SW 1271 (cell line): ENCODE data around the gene IFT122.

ENCODE experiments used
- DNase-seq, 2 experiments: peaks; one replicate each; lab custom pipeline; 2025; lab: John Stamatoyannopoulos, UW

Gene IFT122

DNA sequence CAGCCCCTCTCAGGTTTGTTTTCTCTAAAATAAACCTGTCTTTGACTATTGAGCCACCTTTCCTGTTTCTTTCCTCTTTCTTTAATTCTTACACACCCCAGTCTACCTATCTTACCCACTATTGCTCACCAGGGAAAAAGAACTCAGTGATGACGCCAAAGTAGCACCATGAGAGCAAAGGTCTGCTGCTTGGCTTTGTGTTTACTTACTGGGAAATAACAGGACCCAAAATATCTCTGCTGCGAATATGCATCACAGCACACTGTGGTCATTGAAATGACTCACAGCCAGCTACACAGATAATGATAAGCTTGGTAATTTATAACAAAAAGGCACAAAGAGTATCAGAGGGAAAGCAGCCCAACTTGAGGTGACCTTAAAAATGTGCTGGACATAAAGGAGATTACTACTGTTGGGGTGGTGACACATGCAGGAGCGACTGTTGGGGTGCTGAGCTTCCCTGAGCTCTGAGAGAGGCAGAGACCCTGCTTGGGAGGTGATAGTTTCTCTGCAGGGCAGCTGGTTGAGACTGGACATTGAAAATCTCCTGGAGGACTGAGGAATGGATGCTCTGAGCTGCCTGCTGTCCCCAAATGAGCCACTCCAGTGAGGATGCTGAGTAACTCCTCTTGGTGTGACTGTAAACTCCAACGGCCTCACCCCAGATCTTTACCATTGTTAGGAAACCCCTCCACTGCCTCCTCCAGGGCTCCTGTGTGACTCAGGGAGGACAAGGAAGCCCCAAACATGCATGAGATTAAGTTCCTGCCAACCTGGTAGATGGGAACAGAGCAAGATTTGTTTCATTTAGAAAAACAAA, 26.1 kb upstream of the IFT122 start:
- DNase-seq: no peak

DNA sequence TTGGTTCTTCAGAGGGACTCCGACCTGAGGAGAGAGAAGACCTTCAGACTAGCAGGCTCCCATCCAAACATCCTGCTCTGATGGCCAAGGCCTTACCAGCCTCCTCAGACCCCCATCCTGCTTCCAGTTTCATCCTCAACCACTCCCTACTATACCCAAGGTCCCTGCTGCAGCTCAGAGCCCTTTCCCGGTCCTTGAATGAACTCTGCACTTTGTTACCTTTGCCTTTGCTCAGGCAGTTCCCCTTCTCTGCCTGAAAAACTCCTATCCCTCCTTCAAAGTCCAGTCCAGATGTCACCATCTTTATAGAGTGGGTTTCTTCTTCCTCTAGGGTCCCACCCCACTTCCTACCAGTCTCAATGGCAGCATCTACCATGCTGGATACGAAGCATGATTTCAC, 24.6 kb upstream of the IFT122 start:
- DNase-seq: no peak

DNA sequence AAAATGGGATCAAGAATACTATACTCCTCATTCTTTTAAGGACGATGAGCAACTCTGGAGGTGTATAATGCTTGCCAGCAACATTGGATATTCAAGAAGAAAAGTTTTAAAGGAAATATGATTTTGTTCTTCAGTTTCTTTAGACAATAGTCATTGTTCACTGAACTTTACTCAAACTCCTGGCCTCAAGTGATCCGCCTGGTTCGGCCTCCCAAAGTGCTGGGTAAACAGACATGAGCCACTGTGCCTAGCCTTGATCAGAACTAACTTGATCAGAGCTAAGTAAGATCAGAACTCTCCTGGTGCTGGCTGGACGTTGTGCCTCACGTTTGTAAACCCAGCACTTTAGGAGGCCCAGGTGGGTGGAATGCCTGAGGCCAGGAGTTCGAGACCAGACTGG, 24.2 kb upstream of the IFT122 start:
- DNase-seq: no peak

DNA sequence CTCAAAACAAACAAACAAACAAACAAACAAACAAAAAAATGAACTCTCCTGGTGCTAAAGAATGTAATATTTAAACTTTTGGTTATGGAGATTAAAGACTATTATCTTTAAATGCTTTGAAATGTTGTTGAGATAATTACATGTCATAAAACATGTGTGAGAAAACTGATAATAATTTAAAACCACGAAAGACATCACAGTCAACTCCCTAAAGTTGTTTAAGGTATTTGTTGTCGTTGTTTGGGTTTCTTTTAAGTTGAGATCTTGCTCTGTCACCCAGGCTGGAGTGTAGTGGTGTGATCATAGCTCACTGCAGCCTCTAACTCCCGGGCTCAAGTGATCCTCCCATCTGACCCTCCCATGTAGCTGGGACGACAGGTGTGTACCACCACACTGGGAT, 23.6 kb upstream of the IFT122 start:
- DNase-seq: no peak

DNA sequence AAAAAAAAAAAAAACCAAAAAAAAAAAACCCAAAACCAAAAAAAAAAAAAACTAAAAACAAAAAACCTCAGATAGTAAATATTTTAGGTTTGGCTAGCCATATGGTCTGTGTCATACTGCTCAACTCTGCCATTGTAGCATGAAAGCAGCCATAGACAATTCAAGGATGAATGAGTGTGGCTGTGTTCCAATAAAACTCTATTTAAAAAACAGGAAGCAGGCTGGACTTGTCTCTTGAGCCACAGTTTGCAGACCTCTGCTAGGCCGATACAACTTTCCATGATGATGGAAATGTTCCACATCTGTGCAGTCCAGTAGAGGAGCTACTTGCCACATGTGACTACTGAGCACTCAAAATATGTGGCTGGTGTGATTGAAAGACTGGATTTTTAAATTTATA, 22.7 kb upstream of the IFT122 start:
- DNase-seq: no peak

DNA sequence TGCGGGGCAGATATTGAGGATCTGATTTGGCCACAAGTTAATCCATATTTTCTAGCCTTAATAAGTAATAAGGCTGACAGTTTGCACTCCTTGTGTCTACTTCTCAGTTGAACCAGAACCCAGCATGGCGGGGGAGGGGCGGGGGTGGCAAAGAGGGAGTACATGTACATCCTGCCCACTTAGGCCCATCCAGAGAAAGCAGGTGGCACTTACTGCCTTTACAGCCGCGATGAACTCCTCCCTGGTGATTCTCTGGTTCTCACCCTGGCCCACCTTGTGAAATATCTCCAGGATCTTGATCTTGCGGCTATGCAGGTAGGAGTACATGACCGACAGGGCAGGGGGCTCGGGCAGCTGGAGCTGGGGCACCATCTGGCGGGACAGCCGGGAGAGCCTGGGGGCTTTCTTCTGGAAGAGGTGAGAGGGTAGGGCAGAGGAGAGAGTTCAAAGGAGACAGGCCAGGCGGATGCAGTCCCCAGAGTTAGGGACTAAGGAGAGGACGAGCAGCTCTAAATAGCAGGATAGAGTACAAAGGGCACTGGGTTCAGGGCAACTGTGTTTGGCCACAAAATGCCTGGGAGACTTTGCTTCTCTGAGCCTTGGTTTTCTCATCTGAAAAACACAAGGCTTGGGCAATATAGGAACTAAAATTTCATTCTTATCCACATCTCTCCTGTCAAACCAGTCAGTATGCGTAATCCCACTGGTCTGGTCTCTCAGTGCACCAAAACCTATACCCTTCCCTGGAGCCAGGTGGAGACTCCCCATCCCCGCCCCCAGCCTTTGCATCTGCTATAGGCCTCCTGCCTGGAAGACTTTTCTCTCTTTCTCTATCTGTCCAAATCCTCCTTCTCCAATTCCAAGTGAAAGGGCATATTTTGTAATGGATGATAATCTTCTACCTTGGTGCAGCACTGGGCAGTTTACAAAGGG, 21.7 kb upstream of the IFT122 start:
- DNase-seq: no peak

DNA sequence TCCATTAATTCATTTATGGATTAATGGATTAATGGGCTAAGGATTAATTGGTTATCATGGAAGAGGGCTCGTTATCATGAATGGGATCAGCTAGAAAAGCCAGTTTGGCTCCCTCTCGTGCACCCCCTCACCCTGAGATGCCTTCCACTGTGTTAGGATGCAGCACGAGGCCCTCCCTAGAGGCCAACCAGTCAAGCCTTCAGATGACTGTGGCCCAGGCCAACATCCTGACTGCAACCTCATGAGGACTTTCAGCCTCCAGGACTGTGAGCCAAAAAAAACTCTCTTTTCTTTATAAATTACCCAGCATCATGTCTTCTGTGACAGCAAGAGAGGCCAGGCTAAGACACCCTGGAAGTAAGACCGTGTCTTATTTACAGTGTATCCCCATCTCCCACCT, 20.5 kb upstream of the IFT122 start:
- no peak for DNase-seq

DNA sequence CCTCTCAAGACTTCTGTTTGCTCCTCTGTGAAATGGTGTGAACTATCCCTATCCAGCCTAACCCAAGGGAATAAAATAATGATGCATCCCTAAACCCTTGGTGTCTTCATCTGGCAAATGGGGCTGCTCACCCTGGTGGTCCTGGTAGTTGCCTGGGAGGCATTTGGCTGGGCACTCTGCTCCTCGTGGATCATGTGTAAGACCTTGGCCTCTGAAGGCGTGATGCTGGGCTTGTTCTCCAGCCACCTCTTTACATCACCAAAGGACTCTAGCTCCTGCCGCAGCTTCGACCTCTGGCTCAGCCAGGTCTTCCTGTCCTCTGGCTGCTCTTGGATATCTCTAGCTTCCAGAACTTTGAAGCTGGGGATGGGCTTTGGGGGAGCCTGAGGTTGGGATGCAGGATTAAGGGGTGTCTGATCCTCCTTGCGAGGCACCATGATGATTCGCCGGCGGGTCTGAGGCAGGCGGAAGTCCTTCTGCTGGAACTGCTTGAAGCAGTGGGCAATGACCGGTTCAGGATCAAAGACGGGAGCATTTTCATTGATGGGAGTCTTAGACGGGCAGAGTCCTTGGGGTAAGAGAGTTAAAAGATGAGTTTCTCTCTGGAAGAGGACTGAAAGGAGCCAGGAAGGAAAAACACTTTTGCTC, 18.7 kb upstream of the IFT122 start:
- DNase-seq: no peak

DNA sequence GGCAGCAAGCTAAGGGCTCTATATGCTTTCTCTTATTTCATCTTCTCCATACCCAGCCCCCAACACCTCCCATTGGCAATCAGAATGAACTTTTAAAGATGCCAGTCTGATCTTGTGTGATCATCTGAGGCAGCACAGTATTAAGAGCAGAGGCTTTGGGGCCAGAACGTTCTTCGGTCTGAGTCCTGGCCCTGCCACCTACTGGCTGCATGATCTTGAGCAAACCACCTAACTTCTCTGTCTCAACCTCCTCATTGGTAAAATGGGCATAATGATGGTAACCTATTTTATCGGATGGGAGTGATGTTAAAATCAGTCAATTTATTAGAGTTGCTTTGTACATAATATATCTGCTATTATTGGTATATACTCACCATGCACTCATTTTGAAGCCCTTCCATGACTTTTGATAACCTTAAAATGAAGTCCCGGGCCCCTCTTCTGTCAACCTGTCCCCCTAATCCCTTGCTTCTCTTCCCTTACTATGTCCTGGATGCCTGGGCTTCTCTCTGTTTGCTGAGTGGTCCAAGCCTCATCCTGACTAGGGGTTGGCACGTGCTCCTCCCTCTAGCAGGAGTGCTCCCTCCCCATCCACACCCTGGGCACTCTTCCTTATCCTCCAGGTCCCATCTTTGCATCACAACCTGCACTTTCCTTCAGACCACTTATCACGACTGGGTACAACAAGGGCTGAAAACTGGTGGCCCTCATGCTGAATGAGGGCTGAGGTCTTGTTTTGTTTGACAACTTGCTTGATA, 17.9 kb upstream of the IFT122 start:
- DNase-seq: no peak

DNA sequence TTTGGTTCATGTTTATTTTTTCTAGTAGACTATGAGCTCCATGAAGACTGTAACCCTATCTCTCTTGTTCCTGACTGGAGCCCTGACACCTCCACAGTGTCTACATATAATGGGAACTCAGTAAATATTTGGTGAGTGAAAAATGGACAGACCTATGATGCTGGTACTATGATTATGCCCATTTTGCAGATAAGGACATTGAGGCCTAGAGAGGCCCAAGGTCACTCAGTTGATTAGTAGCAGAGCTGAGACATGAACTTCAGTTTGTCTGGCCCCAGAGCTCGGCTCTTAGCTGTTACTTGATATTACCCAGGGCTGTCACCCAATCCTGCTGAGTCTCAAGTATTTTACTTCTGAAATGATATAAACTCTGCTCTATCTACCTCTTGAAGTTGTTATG, 17.1 kb upstream of the IFT122 start:
- no peak for DNase-seq

DNA sequence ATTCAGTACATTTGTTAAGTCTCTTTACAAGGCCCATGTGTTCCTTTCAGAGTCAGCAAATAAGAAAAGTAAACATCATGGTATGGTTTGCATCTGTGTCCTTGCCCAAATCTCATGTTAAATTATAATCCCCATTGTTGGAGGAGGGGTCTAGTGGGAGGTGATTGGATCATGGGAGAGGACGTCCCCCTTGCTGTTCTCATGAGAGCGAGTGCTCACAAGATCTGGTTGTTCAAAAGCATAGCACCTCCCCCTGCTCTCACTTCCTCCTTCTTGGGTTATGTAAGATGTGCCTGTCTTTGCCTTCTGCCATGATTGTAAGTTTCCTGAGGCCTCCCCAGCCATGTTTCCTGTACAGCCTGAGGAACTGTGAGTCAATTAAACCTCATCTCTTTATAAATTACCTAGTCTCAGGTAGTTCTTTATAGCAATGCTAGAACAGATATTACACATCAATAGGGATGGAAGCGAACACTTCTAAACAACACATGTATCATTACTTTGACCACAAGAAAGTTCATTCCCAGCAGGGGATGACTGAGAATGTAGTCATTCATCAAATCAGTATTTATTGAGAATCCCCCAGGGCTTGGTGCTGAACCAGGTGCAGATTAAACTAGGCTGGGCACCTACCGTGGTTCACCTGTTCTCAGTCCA, 15.7 kb upstream of the IFT122 start:
- DNase-seq: no peak

DNA sequence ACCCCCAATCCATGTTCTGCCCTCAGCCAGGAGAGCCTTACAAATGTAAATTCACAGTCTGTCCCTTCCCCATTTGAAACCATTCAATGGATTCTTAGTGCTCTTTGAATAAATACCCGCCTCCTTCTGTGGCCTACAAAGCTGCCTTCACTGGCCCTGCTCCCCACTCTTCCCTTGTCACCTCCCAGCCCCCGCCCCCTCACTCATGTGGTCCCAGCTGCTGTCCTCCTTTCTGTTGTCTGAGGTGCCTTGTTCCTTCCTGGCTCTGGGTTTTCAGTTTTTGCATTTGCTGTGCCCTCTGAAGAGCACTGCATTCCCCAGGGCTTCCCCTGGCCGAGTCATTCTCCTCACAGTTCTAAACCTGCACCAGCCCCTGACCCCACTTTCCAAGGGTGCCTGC, 14.8 kb upstream of the IFT122 start:
- DNase-seq: no peak

DNA sequence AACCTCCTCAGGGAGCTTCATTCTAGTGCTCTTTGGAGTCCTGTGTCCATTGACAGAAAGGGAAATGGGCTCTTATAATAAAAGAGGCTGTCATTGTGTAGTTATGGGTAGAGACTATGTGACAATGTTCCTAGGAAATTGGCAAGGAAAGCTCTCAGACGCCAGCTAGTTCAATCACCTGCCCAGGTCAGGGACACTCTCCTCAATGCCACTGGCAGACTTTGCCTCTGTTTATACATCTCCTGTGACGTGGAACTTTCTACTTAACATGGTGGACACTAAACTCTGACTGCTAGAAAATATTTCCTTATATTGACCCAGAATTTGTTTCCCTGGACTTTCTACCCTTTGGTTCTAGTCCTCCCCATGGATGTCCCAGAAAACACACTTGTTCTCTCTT, 14.4 kb upstream of the IFT122 start:
- DNase-seq: no peak

DNA sequence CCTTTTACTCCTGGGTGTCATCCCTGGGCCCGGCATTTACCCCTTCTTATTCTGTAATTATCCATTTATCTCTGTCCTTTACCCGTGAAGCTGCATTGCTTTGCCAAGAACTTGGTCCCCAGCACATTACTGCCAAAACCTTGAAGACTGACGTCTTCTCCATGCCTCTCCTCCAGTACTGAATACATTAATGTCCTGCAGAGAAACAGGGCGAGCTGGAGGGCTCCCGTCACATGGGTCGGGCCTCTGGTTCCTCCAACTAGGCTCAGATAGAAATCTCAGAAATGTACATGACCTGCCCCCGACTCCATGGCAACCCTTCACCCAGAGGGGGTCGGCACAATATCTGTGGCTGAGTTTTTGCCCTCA, 12.0 kb upstream of the IFT122 start:
- DNase-seq: no peak

DNA sequence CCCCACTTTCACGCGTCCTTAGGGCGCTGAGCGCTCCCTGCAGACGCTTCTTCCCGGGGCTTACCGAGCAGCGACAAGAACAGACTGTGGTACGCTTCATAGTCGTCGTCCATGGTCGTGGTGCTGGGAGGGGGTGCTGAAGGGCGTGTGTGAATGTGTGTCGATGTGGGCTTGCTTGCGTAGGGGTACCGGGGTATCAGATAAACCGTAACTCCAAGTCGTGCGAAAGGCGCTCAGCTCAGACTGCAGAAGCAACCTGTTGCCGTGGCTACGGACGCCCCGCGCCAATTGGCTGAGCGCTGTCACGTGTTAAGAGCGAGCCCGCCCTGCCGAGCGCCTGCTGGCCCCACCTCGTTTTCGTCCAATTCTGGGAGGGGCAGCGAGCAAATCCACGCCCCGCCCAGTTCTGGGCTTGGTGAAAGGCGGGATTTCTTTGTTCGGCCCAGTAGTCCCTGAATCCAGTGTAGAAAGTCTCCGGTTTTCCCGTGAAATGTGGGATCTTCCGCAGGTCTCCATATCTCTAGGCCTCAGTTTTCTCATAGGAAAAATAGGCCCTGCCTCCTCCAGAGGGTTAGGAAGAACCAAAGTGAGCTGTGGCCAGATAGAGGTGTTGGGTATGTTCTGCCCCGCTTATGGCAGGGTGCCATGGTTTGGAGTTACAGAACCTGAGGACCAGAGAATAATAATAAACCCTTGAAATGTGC, 11.5 kb upstream of the IFT122 start, which contains the start of gene EFCAB12:
TSS of gene EFCAB12 (minus strand) at position 261 of the 704 bp plus-strand sequence. CDS start at position 113, 148 bp downstream.
- peak in 1 of 2 experiments; percentile 52 for DNase-seq

DNA sequence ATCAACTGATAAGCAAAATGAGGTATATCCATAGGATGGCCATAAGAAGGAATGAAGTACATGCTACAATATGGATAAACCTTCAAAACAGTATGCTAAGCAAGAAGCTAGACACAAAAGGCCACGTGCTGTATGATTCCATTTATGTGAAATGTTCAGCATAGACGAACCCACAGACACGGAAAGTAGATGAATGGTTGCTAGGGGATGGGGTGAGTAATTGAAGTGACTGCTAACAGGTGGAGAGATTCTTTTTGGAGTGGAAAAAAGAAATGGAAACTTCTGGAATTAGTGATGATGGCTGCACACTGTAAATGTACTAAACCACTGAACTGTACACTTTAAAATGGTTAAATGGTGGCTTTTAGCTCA, 11.0 kb upstream of the IFT122 start:
- DNase-seq: no peak

DNA sequence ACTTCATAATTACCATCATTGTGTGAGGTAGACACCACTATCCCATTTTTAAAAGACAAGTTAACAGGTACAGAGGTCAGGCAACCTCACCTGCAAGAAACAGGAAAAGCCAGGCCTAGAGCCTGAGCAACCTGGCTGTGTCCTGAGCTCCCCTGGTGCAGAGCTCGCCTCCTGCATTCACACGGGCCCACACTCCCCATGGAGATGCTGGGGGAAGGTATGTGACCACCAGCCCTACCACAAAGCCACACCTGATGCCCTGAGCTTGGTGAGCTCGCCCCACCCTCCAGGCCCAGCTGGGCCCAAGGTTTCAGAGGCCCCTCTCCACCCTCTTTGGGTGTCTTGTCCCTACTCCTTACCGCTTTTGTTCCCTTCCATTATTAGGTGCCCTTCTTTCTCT, 10.4 kb upstream of the IFT122 start:
- DNase-seq: no peak

DNA sequence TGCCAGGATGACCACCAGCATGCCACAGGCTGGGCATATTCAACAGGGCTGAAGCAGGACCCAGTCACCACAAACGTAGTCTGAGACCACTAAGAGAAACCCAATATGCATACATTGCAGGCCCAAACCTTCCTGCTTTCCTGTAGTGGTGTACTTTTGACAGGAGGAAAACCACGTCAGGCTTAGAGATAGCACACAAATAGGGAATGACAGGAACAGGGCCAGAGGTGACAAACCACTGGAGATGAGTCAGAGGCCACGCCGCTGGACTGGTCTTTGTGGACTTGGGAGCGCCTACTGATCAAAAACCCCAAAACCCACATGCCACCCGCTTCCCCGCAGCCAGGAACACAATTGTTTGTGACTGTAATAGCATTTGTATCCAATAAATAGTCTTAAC, 8.0 kb upstream of the IFT122 start:
- DNase-seq: no peak

DNA sequence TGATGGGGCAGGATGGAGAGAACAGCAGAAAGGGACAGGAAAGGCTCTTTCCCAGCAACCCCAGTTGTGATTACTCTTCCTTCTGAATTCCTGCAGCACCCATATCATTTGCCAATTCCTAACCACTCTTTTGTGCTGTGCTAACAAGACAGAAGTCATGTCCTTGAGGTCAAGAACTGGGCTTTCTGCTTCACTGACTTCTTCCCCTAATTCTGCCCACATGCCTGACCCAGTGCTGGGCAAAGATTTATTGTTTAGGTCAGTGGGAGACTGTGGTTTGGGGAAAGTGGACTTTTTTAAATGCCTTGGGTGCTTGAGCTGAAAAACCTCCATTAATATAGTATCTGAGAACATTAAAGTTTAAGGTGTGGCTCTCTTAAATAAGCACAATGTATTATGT, 7.4 kb upstream of the IFT122 start:
- no peak for DNase-seq

DNA sequence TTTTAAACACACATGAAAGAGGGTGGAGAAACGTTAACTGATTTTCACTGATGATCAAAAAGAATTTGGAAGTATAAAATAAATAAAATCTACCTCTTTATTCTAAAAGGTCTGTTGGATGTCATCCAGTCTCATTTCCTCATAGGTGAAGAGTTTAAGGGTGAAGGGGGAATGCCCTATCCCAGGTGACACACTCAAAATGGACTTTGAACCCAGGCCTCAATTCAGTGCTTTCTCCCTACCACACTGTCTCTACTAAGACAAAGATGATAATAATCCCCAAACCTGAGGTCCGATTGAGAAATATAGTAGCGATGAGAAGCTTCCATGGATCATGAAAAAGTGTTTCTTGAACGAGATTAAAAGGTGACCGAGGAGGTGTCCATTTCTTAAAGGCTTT, 6.5 kb upstream of the IFT122 start:
- DNase-seq: no peak

DNA sequence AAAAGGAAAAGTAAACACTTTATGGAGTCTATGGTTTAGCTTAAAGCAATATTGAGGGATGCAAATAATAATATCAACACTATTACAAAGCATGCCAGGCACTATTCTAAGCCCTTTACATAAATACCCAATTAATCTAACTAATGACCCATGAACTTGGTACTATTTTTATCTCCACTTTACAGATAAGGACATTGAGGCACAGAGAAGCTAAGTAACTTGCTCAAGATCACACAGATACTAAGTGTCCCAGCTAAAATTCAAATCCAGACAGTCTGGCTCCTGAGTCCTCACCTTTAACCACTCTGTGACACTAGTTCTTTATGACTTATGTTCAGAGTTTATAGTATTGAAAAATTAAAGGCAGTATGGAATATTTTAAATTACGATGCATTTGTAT, 5.9 kb upstream of the IFT122 start:
- no peak for DNase-seq
